ENCODE data around the gene DYRK4.
A peak's percentile ranks its signal among the peaks of the same experiment; 100 is the strongest.

DYRK4 gene

GRCh38 chr12:4584896-4585295 is 22.9 kb downstream of the DYRK4 start:
- Mint-ChIP-seq H3K27ac (no peak overlapping the region), H3K36me3 (ENCODE audit: low read depth) (no peaks in the 10 kb centered on the region), H3K4me3 (no peak overlapping the region), H3K4me1 (ENCODE audit: low read depth) (no peaks in the 10 kb centered on the region), H3K9me3 (no peaks in the 10 kb centered on the region), H3K27me3 (peaks cover 6% of the 10 kb centered on the region)
- no peak for DNase-seq

- Mint-ChIP-seq H3K4me3 (no peak overlapping the region), H3K27me3 (no peaks in the 10 kb centered on the region), H3K36me3 (ENCODE audit: low read depth) (no peaks in the 10 kb centered on the region), H3K4me1 (ENCODE audit: low read depth) (no peaks in the 10 kb centered on the region), H3K27ac (no peak overlapping the region), H3K9me3 (no peaks in the 10 kb centered on the region)
- no peak for DNase-seq
Measured at GRCh38 chr12:4586500-4586899, 24.5 kb downstream of the DYRK4 start.

DNA sequence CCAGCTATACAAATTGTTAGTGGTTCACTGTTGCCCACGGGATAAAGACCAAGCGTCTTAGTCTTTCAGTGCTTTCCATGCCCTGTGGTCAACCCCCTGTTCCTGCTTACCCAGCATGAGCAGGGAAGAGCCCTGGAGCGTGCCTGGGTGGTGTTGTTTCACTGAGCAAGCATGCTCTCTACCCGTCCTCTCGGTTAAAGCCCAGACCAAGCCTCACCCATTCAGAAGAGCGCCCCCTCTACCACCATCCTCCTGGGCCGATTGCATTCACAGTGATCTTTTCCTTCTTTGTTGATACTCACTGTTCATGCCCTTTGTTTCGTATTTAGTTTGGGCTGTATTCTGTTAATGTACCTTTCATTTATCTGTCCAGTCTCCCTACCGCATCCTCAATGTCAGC is 25.1 kb downstream of the DYRK4 start:
- no peaks in the 10 kb centered on the region for H3K36me3 Mint-ChIP-seq (ENCODE audit: low read depth)
- no peak overlapping the region for H3K4me3 Mint-ChIP-seq

DNA sequence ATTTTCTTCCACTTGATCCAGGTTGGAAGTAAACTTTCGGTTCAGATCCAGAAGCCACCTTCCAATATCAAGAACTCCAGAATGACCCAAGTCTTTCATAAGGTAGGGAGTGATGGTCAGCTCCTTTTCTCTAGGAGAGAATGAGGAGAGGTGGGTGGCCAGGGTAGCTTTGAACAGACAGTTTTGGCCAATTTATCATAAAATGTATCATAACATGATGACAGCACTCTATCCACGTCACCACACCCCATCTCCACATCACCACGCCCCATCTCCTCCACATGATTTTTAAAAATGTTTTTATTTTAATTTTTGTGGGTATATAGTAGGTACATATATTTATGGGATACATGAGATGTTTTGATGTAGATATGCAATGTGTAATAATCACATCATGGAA is 26.9 kb downstream of the DYRK4 start:
- Mint-ChIP-seq H3K27ac (no peak overlapping the region), H3K27me3 (no peaks in the 10 kb centered on the region), H3K9me3 (no peaks in the 10 kb centered on the region), H3K36me3 (ENCODE audit: low read depth) (no peaks in the 10 kb centered on the region), H3K4me3 (no peak overlapping the region), H3K4me1 (ENCODE audit: low read depth) (no peaks in the 10 kb centered on the region)
- DNase-seq = no peak

More for the DNA sequence above, 25.1 kb downstream of the DYRK4 start:
- Mint-ChIP-seq H3K27me3 (no peaks in the 10 kb centered on the region), H3K27ac (no peak overlapping the region), H3K4me1 (ENCODE audit: low read depth) (no peaks in the 10 kb centered on the region), H3K9me3 (no peaks in the 10 kb centered on the region)
- DNase-seq = no peak

- Mint-ChIP-seq H3K27ac (no peak overlapping the region), H3K4me1 (ENCODE audit: low read depth) (no peaks in the 10 kb centered on the region), H3K36me3 (ENCODE audit: low read depth) (no peaks in the 10 kb centered on the region), H3K27me3 (no peaks in the 10 kb centered on the region), H3K4me3 (no peak overlapping the region), H3K9me3 (no peaks in the 10 kb centered on the region)
- DNase-seq = no peak
Measured at GRCh38 chr12:4589941-4590340, 27.9 kb downstream of the DYRK4 start.

- Mint-ChIP-seq H3K27me3 (no peaks in the 10 kb centered on the region), H3K4me1 (ENCODE audit: low read depth) (no peaks in the 10 kb centered on the region), H3K27ac (no peak overlapping the region), H3K4me3 (no peak overlapping the region), H3K9me3 (no peaks in the 10 kb centered on the region), H3K36me3 (ENCODE audit: low read depth) (no peaks in the 10 kb centered on the region)
- no peak for DNase-seq
Measured at GRCh38 chr12:4591180-4591687, 29.2 kb downstream of the DYRK4 start.

DNA sequence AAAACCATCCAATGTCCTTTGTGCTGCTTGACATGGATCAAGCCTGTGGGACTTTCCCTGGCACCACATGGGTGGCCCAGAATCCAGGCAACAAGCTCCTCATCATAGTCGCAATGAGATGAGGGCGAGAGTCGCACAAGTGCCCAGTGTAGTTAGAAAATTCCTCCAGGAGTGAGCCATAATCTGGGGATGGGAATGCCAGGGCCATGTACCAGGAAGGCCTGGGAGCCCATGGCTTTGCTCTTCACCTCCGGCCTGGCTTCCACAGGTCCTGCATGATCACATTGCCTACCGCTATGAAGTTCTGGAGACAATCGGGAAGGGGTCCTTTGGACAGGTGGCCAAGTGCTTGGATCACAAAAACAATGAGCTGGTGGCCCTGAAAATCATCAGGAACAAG is 33.9 kb downstream of the DYRK4 start:
- Mint-ChIP-seq H3K4me3 (no peak overlapping the region), H3K9me3 (no peaks in the 10 kb centered on the region), H3K27ac (no peak overlapping the region), H3K27me3 (no peaks in the 10 kb centered on the region), H3K4me1 (ENCODE audit: low read depth) (no peaks in the 10 kb centered on the region), H3K36me3 (ENCODE audit: low read depth) (no peaks in the 10 kb centered on the region)
- DNase-seq = no peak

- Mint-ChIP-seq H3K4me1 (ENCODE audit: low read depth) (peaks cover 18% of the 10 kb centered on the region), H3K9me3 (no peaks in the 10 kb centered on the region), H3K36me3 (ENCODE audit: low read depth) (peaks cover 14% of the 10 kb centered on the region), H3K27me3 (no peaks in the 10 kb centered on the region), H3K27ac (no peak overlapping the region), H3K4me3 (no peak overlapping the region)
- no peak for DNase-seq
Measured at GRCh38 chr12:4603421-4603820, 41.4 kb downstream of the DYRK4 start.

DNA sequence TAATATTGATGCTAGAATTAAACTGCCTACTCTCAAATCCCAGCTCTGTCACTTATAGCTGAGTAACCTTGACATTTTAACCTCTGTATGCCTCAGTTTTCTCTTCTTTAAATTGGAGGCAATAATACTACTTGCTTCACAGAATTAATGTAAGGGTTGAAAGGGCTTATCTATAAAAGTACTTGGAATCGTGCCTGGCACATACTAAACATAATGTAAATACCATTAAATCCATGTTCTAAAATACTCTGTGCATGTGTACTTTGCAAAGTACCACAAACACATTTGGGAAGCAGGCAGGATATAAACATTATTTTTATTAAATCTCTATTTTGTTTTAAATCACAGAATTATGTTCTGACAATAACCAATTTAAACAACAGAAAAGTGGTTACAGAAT is 41.9 kb downstream of the DYRK4 start:
- Mint-ChIP-seq H3K4me3 (no peak overlapping the region), H3K36me3 (ENCODE audit: low read depth) (peaks cover 17% of the 10 kb centered on the region), H3K27ac (no peak overlapping the region), H3K9me3 (no peaks in the 10 kb centered on the region), H3K4me1 (ENCODE audit: low read depth) (peaks cover 18% of the 10 kb centered on the region), H3K27me3 (no peaks in the 10 kb centered on the region)
- DNase-seq = no peak

DNA sequence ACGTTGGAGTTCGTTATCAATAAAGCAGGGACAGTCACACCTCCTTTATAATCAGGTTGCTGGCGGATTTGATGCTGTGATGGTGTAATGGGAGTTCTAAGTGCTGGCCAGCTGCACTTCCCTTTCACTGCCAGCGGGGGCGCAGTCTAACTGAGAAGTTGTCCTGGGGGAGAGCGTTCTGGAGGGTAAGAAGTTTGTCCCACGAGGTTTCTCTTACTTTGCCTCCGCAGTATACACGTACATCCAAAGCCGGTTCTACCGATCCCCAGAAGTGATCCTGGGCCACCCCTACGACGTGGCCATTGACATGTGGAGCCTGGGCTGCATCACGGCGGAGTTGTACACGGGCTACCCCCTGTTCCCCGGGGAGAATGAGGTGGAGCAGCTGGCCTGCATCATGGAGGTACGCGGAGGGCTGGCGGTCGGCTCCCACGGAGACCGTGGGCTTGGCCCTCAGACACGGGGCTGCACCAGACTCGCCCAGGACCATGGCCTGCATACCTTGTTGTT is 42.7 kb downstream of the DYRK4 start:
- peak overlapping the region; percentile 94 for H3K4me3 Mint-ChIP-seq
- peaks cover 18% of the 10 kb centered on the region for H3K4me1 Mint-ChIP-seq (ENCODE audit: low read depth)
- H3K9me3 Mint-ChIP-seq = no peaks in the 10 kb centered on the region
- H3K36me3 Mint-ChIP-seq (ENCODE audit: low read depth) = peaks cover 23% of the 10 kb centered on the region
- no peaks in the 10 kb centered on the region for H3K27me3 Mint-ChIP-seq
- H3K27ac Mint-ChIP-seq = peak overlapping the region; percentile 96
- peak; percentile 86 for DNase-seq

- peaks cover 43% of the 10 kb centered on the region for H3K36me3 Mint-ChIP-seq (ENCODE audit: low read depth)
- peaks cover 18% of the 10 kb centered on the region for H3K4me1 Mint-ChIP-seq (ENCODE audit: low read depth)
- DNase-seq = no peak
- peak overlapping the region; percentile 30 for H3K4me3 Mint-ChIP-seq
- H3K27ac Mint-ChIP-seq = no peak overlapping the region
- H3K9me3 Mint-ChIP-seq = no peaks in the 10 kb centered on the region
- H3K27me3 Mint-ChIP-seq = no peaks in the 10 kb centered on the region
Measured at GRCh38 chr12:4607056-4607455, 45.0 kb downstream of the DYRK4 start.

- no peaks in the 10 kb centered on the region for H3K27me3 Mint-ChIP-seq
- no peak for DNase-seq
- no peak overlapping the region for H3K27ac Mint-ChIP-seq
- no peak overlapping the region for H3K4me3 Mint-ChIP-seq
- no peaks in the 10 kb centered on the region for H3K9me3 Mint-ChIP-seq
- peaks cover 18% of the 10 kb centered on the region for H3K4me1 Mint-ChIP-seq (ENCODE audit: low read depth)
- peaks cover 61% of the 10 kb centered on the region for H3K36me3 Mint-ChIP-seq (ENCODE audit: low read depth)
Measured at GRCh38 chr12:4609071-4609470, 47.1 kb downstream of the DYRK4 start.

DNA sequence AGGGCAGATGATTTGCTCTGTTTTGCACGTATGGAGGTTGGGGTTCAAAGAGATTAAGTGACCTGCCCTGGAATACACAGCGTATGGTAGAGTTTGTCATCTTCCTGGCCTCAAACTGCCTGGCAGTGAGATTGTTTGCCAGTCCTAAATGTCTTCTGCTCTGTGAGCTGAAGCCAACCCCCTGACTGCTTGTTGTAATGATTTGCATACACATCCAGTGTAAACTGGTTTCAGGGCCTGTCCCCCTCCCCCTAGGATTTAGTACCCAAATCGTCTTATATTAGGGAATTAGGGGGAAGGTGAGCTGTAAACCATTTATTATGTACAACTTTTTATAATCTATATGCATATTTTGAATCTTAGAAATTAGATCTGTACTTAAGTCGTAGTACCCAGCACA is 48.5 kb downstream of the DYRK4 start:
- Mint-ChIP-seq H3K9me3 (no peaks in the 10 kb centered on the region), H3K4me3 (no peak overlapping the region), H3K4me1 (ENCODE audit: low read depth) (peaks cover 14% of the 10 kb centered on the region), H3K27me3 (no peaks in the 10 kb centered on the region), H3K36me3 (ENCODE audit: low read depth) (peaks cover 69% of the 10 kb centered on the region), H3K27ac (peak overlapping the region; percentile 30)
- DNase-seq = no peak

- H3K4me3 Mint-ChIP-seq = no peak overlapping the region
- H3K9me3 Mint-ChIP-seq = no peaks in the 10 kb centered on the region
- no peak for DNase-seq
- no peaks in the 10 kb centered on the region for H3K4me1 Mint-ChIP-seq (ENCODE audit: low read depth)
- H3K27me3 Mint-ChIP-seq = no peaks in the 10 kb centered on the region
- H3K27ac Mint-ChIP-seq = no peak overlapping the region
- peaks cover 50% of the 10 kb centered on the region for H3K36me3 Mint-ChIP-seq (ENCODE audit: low read depth)
Measured at GRCh38 chr12:4615667-4616066, 53.7 kb downstream of the DYRK4 start.

- no peak overlapping the region for H3K4me3 Mint-ChIP-seq
- H3K27me3 Mint-ChIP-seq = peaks cover 19% of the 10 kb centered on the region
- DNase-seq = no peak
- peaks cover 2% of the 10 kb centered on the region for H3K36me3 Mint-ChIP-seq (ENCODE audit: low read depth)
- H3K27ac Mint-ChIP-seq = no peak overlapping the region
- H3K4me1 Mint-ChIP-seq (ENCODE audit: low read depth) = no peaks in the 10 kb centered on the region
- H3K9me3 Mint-ChIP-seq = no peaks in the 10 kb centered on the region
Measured at GRCh38 chr12:4621511-4621910, 59.5 kb downstream of the DYRK4 start.

DNA sequence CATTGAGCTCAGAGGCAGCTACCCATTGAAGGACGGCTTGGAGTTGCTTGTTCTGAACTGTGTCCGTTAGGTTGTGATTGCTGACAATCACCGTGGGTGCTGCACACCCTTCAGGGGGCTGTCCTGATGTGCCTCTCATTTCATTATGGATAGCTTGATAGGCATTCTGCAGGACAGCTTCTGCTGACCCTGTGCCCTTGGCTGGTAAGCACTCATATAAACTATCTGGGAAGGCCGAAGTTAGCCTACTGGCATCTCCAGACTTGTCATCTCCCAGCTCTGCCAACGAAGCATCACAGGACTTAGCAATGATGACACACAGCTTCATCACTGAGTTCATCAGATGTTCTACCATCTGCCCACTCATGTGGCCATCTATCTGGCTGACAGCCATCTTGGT is 64.5 kb downstream of the DYRK4 start:
- DNase-seq = no peak
- no peak overlapping the region for H3K4me3 Mint-ChIP-seq
- H3K9me3 Mint-ChIP-seq = no peaks in the 10 kb centered on the region
- peaks cover 31% of the 10 kb centered on the region for H3K27me3 Mint-ChIP-seq
- no peaks in the 10 kb centered on the region for H3K4me1 Mint-ChIP-seq (ENCODE audit: low read depth)
- no peaks in the 10 kb centered on the region for H3K36me3 Mint-ChIP-seq (ENCODE audit: low read depth)
- no peak overlapping the region for H3K27ac Mint-ChIP-seq

All from activated T-cell treated with anti-CD3 and anti-CD28 coated beads, Interleukin-2, amount 50 U/mL, for 24 hours (primary cell).